ENCODE measurements around the gene GAREM2. TPM values are rescaled to one million over a fixed set of nuclear protein-coding genes. Genes with fewer than 3 reads are reported as not detected.

GAREM2 gene
- total and polyA plus RNA-seq, 9 of the 15 experiments (the other 6 are each of a cell fraction or from before 2014, with no cell fraction given) = 1.7 to 12.4 (median 2.5) TPM

GRCh38 chr2:26191316-26192159, 18.6 kb downstream of the GAREM2 start (continued):
- TF ChIP-seq ARID1B (IDR thresholded peaks at IDR 0.05) (peak; percentile 88), E2F1 (CRISPR knock-in tag; IDR thresholded peaks at IDR 0.05) (no peak), NR2C1 (IDR thresholded peaks at IDR 0.05) (no peak), NR2C1 (tag; IDR thresholded peaks at IDR 0.05) (0 out of 2 replicates have a peak, but pooled peaks have one; percentile 12), ZFX (CRISPR knock-in tag; IDR thresholded peaks at IDR 0.05) (peak; percentile 37), PTRF (tag; IDR thresholded peaks at IDR 0.05) (no peak), GATA2 (CRISPR knock-in tag; IDR thresholded peaks at IDR 0.05) (peak; percentile 52; the same call in 1 of the 2 replicates), ATF1 (CRISPR knock-in tag; IDR thresholded peaks at IDR 0.05) (no peak), ATF1 (tag; IDR thresholded peaks at IDR 0.05) (no peak), ESRRA (IDR thresholded peaks at IDR 0.05; ENCODE audit: borderline replicate concordance, low read depth) (peak; percentile 96), GTF2A2 (tag; IDR thresholded peaks at IDR 0.05) (no peak), CAMTA2 (CRISPR knock-in tag; conservative IDR thresholded peaks at IDR 0.05) (no peak), BCLAF1 (IDR thresholded peaks at IDR 0.05; ENCODE audit: borderline replicate concordance in 1 of 2, control insufficient read depth in 1 of 2, low read depth in 2 of 2, low read length in 1 of 2) (no peak), SP1 (CRISPR knock-in tag; IDR thresholded peaks at IDR 0.05) (peak; percentile 28; the same call in 1 of the 2 replicates), RREB1 (CRISPR knock-in tag; IDR thresholded peaks at IDR 0.05) (no peak), ATF4 (CRISPR knock-in tag; IDR thresholded peaks at IDR 0.05) (no peak), ELF4 (CRISPR knock-in tag; IDR thresholded peaks at IDR 0.05) (peak; percentile 30; the same call in 1 of the 2 replicates)
